Measurements from ENCODE around the gene ZNF692. TPM values are rescaled to one million over a fixed set of nuclear protein-coding genes. Genes with fewer than 3 reads are reported as not detected.

The ZNF692 gene
- 85.9 TPM for polyA plus RNA-seq (2012; ENCODE audit: insufficient read length, low read depth)

DNA sequence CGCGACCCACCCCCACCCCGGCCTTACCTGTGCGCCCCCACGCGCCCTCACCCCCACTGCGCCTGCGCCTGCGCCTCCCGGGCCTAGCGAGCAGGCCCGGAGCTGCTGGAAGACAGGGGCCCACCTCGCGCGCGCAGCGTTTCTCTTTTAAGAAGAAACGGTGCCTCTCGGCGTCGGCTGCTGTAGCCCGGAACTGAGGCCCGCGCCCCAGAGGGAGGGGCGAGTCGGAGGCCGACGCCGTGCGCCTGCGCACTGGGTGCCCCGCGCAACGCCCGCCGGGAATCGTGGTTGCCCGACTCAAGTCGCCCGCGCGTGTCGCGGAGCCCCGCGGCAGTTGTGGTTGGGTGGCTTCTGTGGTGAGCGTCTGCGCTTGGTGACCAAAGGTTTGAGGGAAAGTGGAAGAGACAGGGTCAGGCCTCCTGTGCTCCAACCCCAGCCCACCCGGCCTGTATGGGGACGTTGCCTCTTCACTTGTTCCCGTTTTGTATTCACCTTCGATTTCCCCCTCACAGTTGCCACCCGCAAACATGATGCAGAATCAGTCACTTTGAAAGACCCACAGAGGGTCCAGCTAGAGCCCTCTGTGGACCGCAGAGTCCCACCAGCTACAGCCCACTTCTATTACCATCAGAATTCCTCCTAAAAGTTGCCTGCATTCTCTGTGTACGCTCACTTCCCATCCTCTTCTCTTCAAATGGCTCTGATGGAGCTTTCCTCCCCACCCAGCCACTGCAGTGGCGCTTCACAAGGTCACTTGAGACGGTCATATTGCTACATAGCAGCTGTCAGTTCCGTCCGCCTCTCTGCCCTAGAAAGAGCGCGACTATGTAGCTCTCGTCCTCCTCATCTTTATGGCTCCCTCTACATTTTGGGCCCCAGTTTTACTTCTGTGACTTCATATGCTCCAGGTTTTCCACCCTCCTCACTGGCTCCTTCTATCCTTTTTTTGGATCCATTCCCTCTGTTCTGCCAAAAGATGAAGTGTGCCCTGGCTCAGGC is at the start of gene ZNF692:
Gene ZNF692 (minus strand): TSS at position 195 of the 999 bp plus-strand sequence. CDS start 776 bp downstream, outside the sequence.
- TF ChIP-seq TAF1 (IDR thresholded peaks at IDR 0.05; ENCODE audit: borderline replicate concordance, insufficient read depth, low read length), result peak; percentile 80
- peak; percentile 97 for TF ChIP-seq POLR2AphosphoS5 (IDR thresholded peaks at IDR 0.05; ENCODE audit: low read depth, low read length)
- TF ChIP-seq REST (IDR thresholded peaks at IDR 0.05; ENCODE audit: insufficient read depth in 1 of 2, low read depth in 2 of 2, low read length in 2 of 2), result no peak

GRCh38 chr1:248906753-248907661 is 48.1 kb upstream of the ZNF692 start:
- no peak for TF ChIP-seq REST (IDR thresholded peaks at IDR 0.05; ENCODE audit: insufficient read depth in 1 of 2, low read depth in 2 of 2, low read length in 2 of 2)
- TF ChIP-seq FOXP2 (optimal IDR thresholded peaks at IDR 0.05; ENCODE audit: borderline replicate concordance, extremely low read depth, extremely low read length, insufficient read depth), result no peak

GRCh38 chr1:248906009-248906752 is 47.3 kb upstream of the ZNF692 start, which contains the start of gene PGBD2:
Gene PGBD2 (plus strand): TSS chr1:248906235. CDS start chr1:248913863, 7,628 bp downstream.
- TF ChIP-seq FOXP2 (optimal IDR thresholded peaks at IDR 0.05; ENCODE audit: borderline replicate concordance, extremely low read depth, extremely low read length, insufficient read depth) (peak; percentile 90), TAF1 (IDR thresholded peaks at IDR 0.05; ENCODE audit: borderline replicate concordance, insufficient read depth, low read length) (peak; percentile 65; the same call in 1 of the 2 replicates), SIN3A (IDR thresholded peaks at IDR 0.05; ENCODE audit: borderline replicate concordance, insufficient read depth, low read length) (no peak), POLR2AphosphoS5 (IDR thresholded peaks at IDR 0.05; ENCODE audit: low read depth, low read length) (peak; percentile 71)

DNA sequence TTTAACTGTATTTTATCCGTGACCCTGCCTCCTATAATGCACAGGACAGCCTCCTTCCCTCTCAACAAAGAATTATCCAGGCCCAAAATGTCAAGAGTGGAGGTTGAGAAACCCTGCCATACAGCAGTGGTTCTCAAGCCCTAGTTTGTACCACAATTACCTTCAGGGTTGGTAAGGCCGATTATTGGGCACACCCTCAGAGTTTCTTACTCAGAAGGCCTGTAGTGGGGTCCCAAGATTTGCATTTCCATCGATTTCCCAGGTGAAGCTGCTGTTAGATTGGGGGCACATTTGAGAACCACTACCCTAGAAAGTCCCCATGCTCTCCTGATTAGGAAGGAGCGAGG is 46.8 kb upstream of the ZNF692 start:
- TF ChIP-seq POLR2AphosphoS5 (IDR thresholded peaks at IDR 0.05; ENCODE audit: low read depth, low read length) (no peak; the same call in 1 of the 2 replicates), REST (IDR thresholded peaks at IDR 0.05; ENCODE audit: insufficient read depth in 1 of 2, low read depth in 2 of 2, low read length in 2 of 2) (no peak)
